Natural killer cell (primary cell): Measurements from ENCODE around the gene ACER3. TPM values are rescaled to one million over a fixed set of nuclear protein-coding genes. Genes with fewer than 3 reads are reported as not detected.

ENCODE experiments used
- ATAC-seq, 3 donors: fragments of 150-1000 bp in 2 of 3; fragments of 200-7000 bp in 1 of 3; cut with Tn5 transposase; 1 replicate in 1 of 3; 2 replicates in 2 of 3; pipeline ENCODE4 v1.10.0; 2021; ENCODE audit warnings: mild to moderate bottlenecking in 2 of 3, moderate library complexity in 2 of 3
- DNase-seq, 2 donors: peaks; one replicate each; pipeline versions ENCODE4 v3.0.0 to v3.0.0-alpha.2; 2013 to 2021; ENCODE audit warnings: mixed read lengths in 1 of 2
- H3K27ac ChIP-seq: one replicate; pipeline ENCODE4 v1.5.1; 2013; ENCODE audit warnings: mild to moderate bottlenecking, low read length
- H3K27me3 ChIP-seq: one replicate; pipeline ENCODE4 v1.6.1; 2013; ENCODE audit warnings: low read length; ENCODE audit not compliant: control insufficient read depth, insufficient read depth
- H3K36me3 ChIP-seq: one replicate; pipeline ENCODE4 v1.6.1; 2013; ENCODE audit warnings: low read length; ENCODE audit not compliant: control insufficient read depth, insufficient read depth
- H3K4me1 ChIP-seq: one replicate; pipeline ENCODE4 v1.6.1; 2013; ENCODE audit warnings: low read length; ENCODE audit not compliant: control insufficient read depth, insufficient read depth
- H3K4me3 ChIP-seq: one replicate; pipeline ENCODE4 v1.5.1; 2013; ENCODE audit warnings: low read length
- H3K9me3 ChIP-seq: one replicate; pipeline ENCODE4 v1.6.1; 2013; ENCODE audit warnings: low read length; ENCODE audit not compliant: control insufficient read depth, insufficient read depth
- H3K27ac Mint-ChIP-seq, 2 donors: one replicate each; pipeline ENCODE4 v1.8.0; 2022; ENCODE audit warnings: mild to moderate bottlenecking in 2 of 2, mixed read lengths in 2 of 2, moderate library complexity in 1 of 2
- H3K27me3 Mint-ChIP-seq, 2 donors: one replicate each; pipeline ENCODE4 v1.8.0; 2022; ENCODE audit warnings: low read depth in 2 of 2, mixed read lengths in 2 of 2
- H3K36me3 Mint-ChIP-seq: one replicate; pipeline ENCODE4 v1.8.0; 2022; ENCODE audit warnings: mixed read lengths
- H3K4me1 Mint-ChIP-seq, 2 donors: one replicate each; pipeline ENCODE4 v1.8.0; 2022; ENCODE audit warnings: mixed read lengths in 2 of 2
- H3K4me3 Mint-ChIP-seq: one replicate; pipeline ENCODE4 v1.8.0; 2022; ENCODE audit warnings: mild to moderate bottlenecking, moderate library complexity, mixed read lengths
- H3K9me3 Mint-ChIP-seq, 2 donors: one replicate each; pipeline ENCODE4 v1.8.0; 2022; ENCODE audit warnings: mixed read lengths in 2 of 2
- CTCF ChIP-seq: fragments of 200-600 bp; IDR thresholded peaks from one replicate; pipeline ENCODE4 v1.8.0; 2022; ENCODE audit warnings: antibody characterized with exemption
- WGBS: methylation state at CpG from one replicate; pipeline ENCODE4 v1.1.7; 2013; ENCODE audit warnings: missing lambda C conversion rate; ENCODE audit not compliant: insufficient coverage; 5-methylcytosine and 5-hydroxymethylcytosine counted together
- intact Hi-C: fragments of 100-400 bp; cut with micrococcal nuclease; formaldehyde crosslinking; loops from one replicate; pipeline ENCODE4 v1.14.2; 2022
- total RNA-seq, 4 donors: library from RNA; stranded (reverse); fragments of 120-200 nt in 1 of 4; gene quantifications; one replicate each; pipeline versions ENCODE4 v1.2.3 to v1.2.4, GENCODE V29; 2013 to 2022

Gene ACER3
- total RNA-seq, 3 donors from 2014 or later (not counting 1 experiment from before 2014, with no cell fraction given), result 12.1 to 14.8 (median 13.6) TPM

DNA sequence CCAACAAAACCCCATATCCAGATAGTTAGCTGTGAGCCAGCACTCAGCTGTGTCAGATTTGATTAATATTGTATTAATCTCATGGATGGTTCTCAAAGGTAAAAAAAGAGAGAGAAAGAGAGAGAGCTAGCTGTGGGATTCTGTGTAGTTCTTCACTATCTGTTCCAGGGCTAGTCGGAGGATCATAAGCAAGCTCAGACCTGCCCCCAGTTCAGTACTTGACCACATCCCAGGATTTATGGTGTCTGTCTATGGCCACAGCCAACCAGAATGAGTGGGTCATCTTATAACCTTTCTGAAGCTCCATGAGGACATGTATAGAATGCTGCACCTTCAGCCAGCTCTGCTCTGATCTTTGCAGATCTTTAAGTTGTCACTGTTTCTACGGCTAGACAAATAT is 160.0 kb downstream of the ACER3 start:
- intact Hi-C loops, result no loop called here
- H3K9me3 Mint-ChIP-seq, result no peaks in the 10 kb centered on the region
- Histone ChIP-seq H3K9me3 (no peaks in the 10 kb centered on the region), H3K4me3 (no peak overlapping the region), H3K27ac (no peak overlapping the region), H3K27me3 (no peaks in the 10 kb centered on the region), H3K4me1 (no peaks in the 10 kb centered on the region), H3K36me3 (peaks cover 3% of the 10 kb centered on the region)
- H3K27me3 Mint-ChIP-seq, result no peaks in the 10 kb centered on the region
- no peak for ATAC-seq
- H3K4me3 Mint-ChIP-seq, result no peak overlapping the region
- no peak overlapping the region for H3K27ac Mint-ChIP-seq
- DNase-seq, result no peak
- 97% methylated on average over 2 of the region's 2 CpGs for WGBS
- H3K36me3 Mint-ChIP-seq, result peaks cover 7% of the 10 kb centered on the region
- TF ChIP-seq CTCF, result no peak
- no peaks in the 10 kb centered on the region for H3K4me1 Mint-ChIP-seq

DNA sequence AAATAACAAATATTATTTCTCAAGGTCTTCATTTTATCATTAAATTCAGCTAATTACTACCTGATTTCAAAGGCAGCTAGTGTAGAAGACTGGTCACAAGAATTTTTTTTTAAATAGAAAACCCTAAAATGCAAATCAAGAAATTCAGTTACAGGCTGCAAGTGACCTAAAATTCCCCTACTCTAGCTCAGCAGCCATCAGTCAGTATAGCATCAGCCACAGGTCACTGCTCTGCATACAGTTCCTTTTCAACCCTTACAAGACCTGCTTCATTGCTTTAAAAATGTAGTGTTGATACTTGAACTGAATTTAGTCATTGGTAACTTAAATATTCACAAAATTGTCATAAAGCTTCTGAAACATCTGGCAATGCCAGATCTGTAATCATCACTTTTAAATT is 164.0 kb downstream of the ACER3 start:
- no peak overlapping the region for H3K27ac Mint-ChIP-seq
- no peaks in the 10 kb centered on the region for H3K9me3 Mint-ChIP-seq
- DNase-seq (no peak), ATAC-seq (no peak)
- peaks cover 1 to 4% of the 10 kb centered on the region in 2 donors for H3K27me3 Mint-ChIP-seq
- H3K27me3 ChIP-seq, result no peaks in the 10 kb centered on the region
- intact Hi-C loops, result no loop called here
- H3K36me3 ChIP-seq, result no peaks in the 10 kb centered on the region
- no peak overlapping the region for H3K4me3 Mint-ChIP-seq
- H3K9me3 ChIP-seq, result no peaks in the 10 kb centered on the region
- H3K36me3 Mint-ChIP-seq, result peaks cover 7% of the 10 kb centered on the region
- no peak for TF ChIP-seq CTCF
- no peak overlapping the region for H3K4me3 ChIP-seq
- H3K27ac ChIP-seq, result no peak overlapping the region
- no peaks in the 10 kb centered on the region for H3K4me1 ChIP-seq
- no peaks in the 10 kb centered on the region for H3K4me1 Mint-ChIP-seq

GRCh38 chr11:77026221-77026620 is 165.5 kb downstream of the ACER3 start:
- H3K4me3 ChIP-seq, result no peak overlapping the region
- H3K27me3 ChIP-seq, result no peaks in the 10 kb centered on the region
- intact Hi-C loops, result no loop called here
- H3K9me3 ChIP-seq, result no peaks in the 10 kb centered on the region
- H3K27ac ChIP-seq, result no peak overlapping the region
- Mint-ChIP-seq H3K36me3 (no peaks in the 10 kb centered on the region), H3K27ac (no peak overlapping the region), H3K27me3 (peaks cover 15 to 16% of the 10 kb centered on the region in 2 donors), H3K4me1 (no peaks in the 10 kb centered on the region), H3K4me3 (no peak overlapping the region), H3K9me3 (no peaks in the 10 kb centered on the region)
- WGBS, result no CpG with 5 or more reads among the region's 3 CpGs
- H3K36me3 ChIP-seq, result no peaks in the 10 kb centered on the region
- ATAC-seq (no peak), DNase-seq (no peak)
- TF ChIP-seq CTCF, result no peak
- H3K4me1 ChIP-seq, result no peaks in the 10 kb centered on the region

GRCh38 chr11:77026743-77027142 is 166.0 kb downstream of the ACER3 start:
- no peak for TF ChIP-seq CTCF
- no peaks in the 10 kb centered on the region for H3K36me3 ChIP-seq
- ATAC-seq, result no peak
- Mint-ChIP-seq H3K36me3 (no peaks in the 10 kb centered on the region), H3K4me1 (no peaks in the 10 kb centered on the region), H3K27ac (no peak overlapping the region), H3K27me3 (peaks cover 19 to 21% of the 10 kb centered on the region in 2 donors), H3K4me3 (no peak overlapping the region), H3K9me3 (no peaks in the 10 kb centered on the region)
- H3K27me3 ChIP-seq, result no peaks in the 10 kb centered on the region
- no peak overlapping the region for H3K4me3 ChIP-seq
- WGBS, result 100% methylated on average over 2 of the region's 2 CpGs
- H3K9me3 ChIP-seq, result no peaks in the 10 kb centered on the region
- intact Hi-C loops, result no loop called here
- no peak for DNase-seq
- no peaks in the 10 kb centered on the region for H3K4me1 ChIP-seq
- H3K27ac ChIP-seq, result no peak overlapping the region
